Osteoblast (primary cell): ENCODE results near the gene P2RX4. TPM values are rescaled to one million over a fixed set of nuclear protein-coding genes. Genes with fewer than 3 reads are reported as not detected.

Experiments used
- DNase-seq: peaks from one replicate; pipeline ENCODE4 v3.0.0; 2011; ENCODE audit warnings: low spot score, mixed read lengths; ENCODE audit not compliant: insufficient read length; ENCODE audit errors: missing footprints
- H2AFZ ChIP-seq: 2 replicates; pipeline ENCODE4 v1.6.0; 2011; ENCODE audit warnings: mild to moderate bottlenecking, low read length
- H3K27ac ChIP-seq: 2 replicates; pipeline ENCODE4 v1.5.1; 2011; ENCODE audit warnings: mild to moderate bottlenecking, low read depth, low read length, moderate library complexity
- H3K27me3 ChIP-seq: 2 replicates; pipeline ENCODE4 v1.6.0; 2012; ENCODE audit warnings: mild to moderate bottlenecking, control low read depth, inconsistent platforms, low read length, moderate library complexity; ENCODE audit not compliant: insufficient read depth
- H3K36me3 ChIP-seq: 2 replicates; pipeline ENCODE4 v1.5.1; 2011; ENCODE audit warnings: mild to moderate bottlenecking, low read length, control low read depth, moderate library complexity; ENCODE audit not compliant: insufficient read depth
- H3K4me1 ChIP-seq: 2 replicates; pipeline ENCODE4 v1.5.1; 2011; ENCODE audit warnings: mild to moderate bottlenecking, low read length, control low read depth, moderate library complexity; ENCODE audit not compliant: insufficient read depth
- H3K4me2 ChIP-seq: 2 replicates; pipeline ENCODE4 v1.6.0; 2011; ENCODE audit warnings: mild to moderate bottlenecking, low read length; ENCODE audit not compliant: insufficient read depth
- H3K4me3 ChIP-seq: fragments of 200-600 bp; sonication (generic); 3 replicates; pipeline ENCODE4 v1.5.1; 2012; ENCODE audit warnings: mild to moderate bottlenecking, low read length, inconsistent platforms; ENCODE audit not compliant: insufficient read depth
- H3K79me2 ChIP-seq: 2 replicates; pipeline ENCODE4 v1.6.0; 2012; ENCODE audit warnings: mild to moderate bottlenecking, low read length, control low read depth, inconsistent platforms; ENCODE audit not compliant: insufficient read depth
- H3K9me3 ChIP-seq: 2 replicates; pipeline ENCODE4 v1.5.1; 2011; ENCODE audit warnings: low read depth, low read length, control low read depth
- H4K20me1 ChIP-seq: 2 replicates; pipeline ENCODE4 v1.6.0; 2012; ENCODE audit warnings: mild to moderate bottlenecking, low read length, control low read depth; ENCODE audit not compliant: insufficient read depth
- total RNA-seq: library from RNA; depleted of rRNA; stranded (reverse); fragments of >200 nt; gene quantifications from 2 replicates; pipeline ENCODE4 v1.2.3, GENCODE V29; 2012
- TF ChIP-seq, protein P1 (sequence below): IDR thresholded peaks from 2 replicates; pipeline ENCODE4 v1.5.1; 2011; ENCODE audit warnings: mild to moderate bottlenecking, low read depth, low read length, moderate library complexity; ENCODE audit errors: extremely low read depth

P2RX4 gene
- total RNA-seq, 1 donor: 23.5 TPM

DNA sequence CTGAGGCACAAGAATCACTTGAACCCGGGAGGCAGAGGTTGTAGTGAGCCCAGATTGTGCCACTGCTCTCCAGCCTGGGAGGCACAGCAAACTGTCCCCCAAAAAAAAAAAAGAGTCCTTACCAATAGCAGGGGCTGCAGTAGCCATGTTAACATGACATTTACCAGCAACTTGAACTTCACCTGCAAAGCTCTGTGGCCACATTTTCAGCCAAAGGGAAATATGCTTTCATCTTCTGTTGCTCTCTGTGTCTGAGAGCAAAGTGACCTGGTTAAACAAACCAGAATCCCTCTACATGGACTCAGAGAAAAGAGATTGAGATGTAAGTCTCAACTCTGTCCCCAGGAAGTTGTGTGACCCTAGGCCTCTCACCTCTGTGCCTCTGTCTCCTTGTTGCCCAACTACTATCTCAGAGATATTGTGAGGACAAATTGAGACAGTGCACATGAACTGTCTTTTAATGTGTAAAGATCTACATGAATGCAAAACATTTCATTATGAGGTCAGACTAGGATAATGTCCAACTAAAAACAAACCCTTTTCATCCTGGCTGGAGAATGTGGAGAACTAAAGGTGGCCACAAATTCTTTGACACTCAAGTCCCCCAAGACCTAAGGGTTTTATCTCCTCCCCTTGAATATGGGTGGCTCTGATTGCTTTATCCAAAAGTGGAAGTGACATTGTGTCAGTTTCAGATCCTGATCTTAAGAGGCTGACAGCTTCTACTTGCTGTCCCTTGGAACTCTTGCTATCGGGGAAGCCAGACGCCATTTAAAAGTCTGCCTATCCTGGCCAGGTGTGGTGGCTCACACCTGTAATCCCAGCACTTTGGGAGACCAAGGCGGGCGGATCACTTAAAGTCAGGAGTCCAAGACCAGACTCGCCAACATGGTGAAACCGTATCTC, 24.7 kb upstream of the P2RX4 start:
- no peak overlapping the region for H3K27ac ChIP-seq
- H2AFZ ChIP-seq: no peak overlapping the region
- H3K9me3 ChIP-seq: no peaks in the 10 kb centered on the region
- peak; percentile 4 for DNase-seq
- TF ChIP-seq, protein P1, sequence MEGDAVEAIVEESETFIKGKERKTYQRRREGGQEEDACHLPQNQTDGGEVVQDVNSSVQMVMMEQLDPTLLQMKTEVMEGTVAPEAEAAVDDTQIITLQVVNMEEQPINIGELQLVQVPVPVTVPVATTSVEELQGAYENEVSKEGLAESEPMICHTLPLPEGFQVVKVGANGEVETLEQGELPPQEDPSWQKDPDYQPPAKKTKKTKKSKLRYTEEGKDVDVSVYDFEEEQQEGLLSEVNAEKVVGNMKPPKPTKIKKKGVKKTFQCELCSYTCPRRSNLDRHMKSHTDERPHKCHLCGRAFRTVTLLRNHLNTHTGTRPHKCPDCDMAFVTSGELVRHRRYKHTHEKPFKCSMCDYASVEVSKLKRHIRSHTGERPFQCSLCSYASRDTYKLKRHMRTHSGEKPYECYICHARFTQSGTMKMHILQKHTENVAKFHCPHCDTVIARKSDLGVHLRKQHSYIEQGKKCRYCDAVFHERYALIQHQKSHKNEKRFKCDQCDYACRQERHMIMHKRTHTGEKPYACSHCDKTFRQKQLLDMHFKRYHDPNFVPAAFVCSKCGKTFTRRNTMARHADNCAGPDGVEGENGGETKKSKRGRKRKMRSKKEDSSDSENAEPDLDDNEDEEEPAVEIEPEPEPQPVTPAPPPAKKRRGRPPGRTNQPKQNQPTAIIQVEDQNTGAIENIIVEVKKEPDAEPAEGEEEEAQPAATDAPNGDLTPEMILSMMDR: no peak
- H3K4me1 ChIP-seq: peaks cover 12% of the 10 kb centered on the region
- H3K27me3 ChIP-seq: no peaks in the 10 kb centered on the region
- no peak overlapping the region for H3K4me3 ChIP-seq
- H3K36me3 ChIP-seq: no peaks in the 10 kb centered on the region
- H3K79me2 ChIP-seq: no peaks in the 10 kb centered on the region
- no peaks in the 10 kb centered on the region for H4K20me1 ChIP-seq
- H3K4me2 ChIP-seq: no peak overlapping the region

DNA sequence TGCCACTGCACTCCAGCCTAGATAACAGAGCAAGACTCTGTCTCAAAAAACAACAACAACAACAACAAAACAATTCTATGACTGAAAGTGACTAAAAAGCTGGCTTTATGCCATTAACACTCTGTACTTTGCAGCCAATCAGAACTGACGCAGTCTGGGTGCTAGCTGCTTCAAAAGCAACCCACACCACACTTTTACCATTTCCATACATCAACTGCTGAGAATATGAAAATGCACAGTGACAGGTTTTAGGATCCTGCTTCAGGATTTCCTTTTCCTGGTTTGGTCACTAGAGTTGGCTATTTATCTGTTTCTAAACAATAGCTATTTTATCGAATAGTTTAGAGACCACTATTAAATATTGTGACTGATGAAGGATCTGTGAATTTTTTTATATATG, 23.1 kb upstream of the P2RX4 start:
- Histone ChIP-seq H3K4me1 (peaks cover 18% of the 10 kb centered on the region), H3K9me3 (no peaks in the 10 kb centered on the region), H3K4me3 (no peak overlapping the region), H3K27me3 (no peaks in the 10 kb centered on the region), H3K4me2 (no peak overlapping the region), H4K20me1 (no peaks in the 10 kb centered on the region), H3K79me2 (no peaks in the 10 kb centered on the region), H3K36me3 (no peaks in the 10 kb centered on the region), H3K27ac (no peak overlapping the region), H2AFZ (no peak overlapping the region)
- TF ChIP-seq, protein P1: no peak
- DNase-seq: no peak

DNA sequence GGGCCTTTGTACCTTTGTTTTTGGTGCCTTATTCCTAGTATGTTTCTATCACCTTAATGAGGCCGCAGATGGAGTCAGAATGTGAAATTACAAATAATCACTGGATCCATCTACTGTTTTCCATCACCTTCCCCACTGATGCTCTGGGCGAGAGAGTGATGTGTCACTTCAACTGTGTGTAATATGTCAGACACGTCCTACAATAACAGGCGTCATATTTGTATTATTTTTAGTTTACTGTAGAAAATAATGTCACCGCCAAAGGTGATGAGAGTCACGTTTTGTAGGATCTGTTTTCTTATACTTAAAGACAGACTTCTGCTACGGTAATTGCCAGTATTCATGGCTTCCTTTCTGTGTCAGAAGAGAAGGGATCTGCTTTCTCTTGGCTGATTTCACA, 22.4 kb upstream of the P2RX4 start:
- no peak overlapping the region for H3K4me2 ChIP-seq
- H3K27me3 ChIP-seq: no peaks in the 10 kb centered on the region
- no peaks in the 10 kb centered on the region for H4K20me1 ChIP-seq
- no peaks in the 10 kb centered on the region for H3K9me3 ChIP-seq
- H3K79me2 ChIP-seq: no peaks in the 10 kb centered on the region
- TF ChIP-seq, protein P1: no peak
- peaks cover 20% of the 10 kb centered on the region for H3K4me1 ChIP-seq
- no peak overlapping the region for H3K4me3 ChIP-seq
- H2AFZ ChIP-seq: no peak overlapping the region
- DNase-seq: no peak
- no peak overlapping the region for H3K27ac ChIP-seq
- H3K36me3 ChIP-seq: no peaks in the 10 kb centered on the region

DNA sequence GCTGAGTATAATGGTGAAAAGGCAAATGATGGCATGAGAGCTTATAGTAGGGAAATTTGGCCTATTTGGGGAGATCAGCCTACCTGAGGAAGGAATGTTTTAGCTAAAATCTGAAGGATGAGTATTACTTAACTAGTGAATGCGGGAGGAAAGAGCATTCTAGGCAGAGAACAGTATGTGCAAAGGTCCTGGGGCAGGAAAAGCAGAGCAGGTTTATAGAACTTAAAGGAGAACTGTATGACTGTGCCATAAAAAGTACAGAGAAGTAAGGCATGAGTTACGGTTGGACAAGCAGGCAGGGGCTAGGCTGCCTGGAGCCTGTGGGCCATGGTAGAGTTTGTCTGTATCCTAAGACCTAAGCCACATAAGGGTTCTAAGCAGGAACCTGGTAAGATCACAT, 21.7 kb upstream of the P2RX4 start:
- no peak for DNase-seq
- Histone ChIP-seq H3K27me3 (no peaks in the 10 kb centered on the region), H3K4me1 (peaks cover 20% of the 10 kb centered on the region), H3K4me2 (no peak overlapping the region), H3K79me2 (no peaks in the 10 kb centered on the region), H3K36me3 (no peaks in the 10 kb centered on the region), H4K20me1 (no peaks in the 10 kb centered on the region), H3K4me3 (no peak overlapping the region), H3K9me3 (no peaks in the 10 kb centered on the region), H3K27ac (no peak overlapping the region), H2AFZ (no peak overlapping the region)
- TF ChIP-seq, protein P1: no peak
